Activated gamma-delta T cell treated with anti-CD3 and anti-CD28 coated beads, Interleukin-2, amount 50 U/mL, for 16 hours (primary cell): Measurements from ENCODE around the gene SH2D7.
A peak's percentile ranks its signal among the peaks of the same experiment; 100 is the strongest.

Experiments
- DNase-seq: peaks from one replicate; pipeline ENCODE4 v3.0.0-alpha.2; 2020; ENCODE audit warnings: low read depth

Gene SH2D7

GRCh38 chr15:78092261-78093041 is at the start of gene SH2D7:
SH2D7 (plus strand) TSS chr15:78092561; CDS start chr15:78092585, 24 bp downstream.
- no peak for DNase-seq

- DNase-seq, result no peak
These were observed 47.8 kb upstream of the SH2D7 start for GRCh38 chr15:78044407-78045155.

GRCh38 chr15:78045189-78045588 is 47.2 kb upstream of the SH2D7 start:
- DNase-seq, result no peak

- DNase-seq, result no peak
These were observed 45.5 kb upstream of the SH2D7 start for GRCh38 chr15:78046796-78047341.

- DNase-seq, result no peak
These were observed 44.4 kb upstream of the SH2D7 start for GRCh38 chr15:78047761-78048627.

DNA sequence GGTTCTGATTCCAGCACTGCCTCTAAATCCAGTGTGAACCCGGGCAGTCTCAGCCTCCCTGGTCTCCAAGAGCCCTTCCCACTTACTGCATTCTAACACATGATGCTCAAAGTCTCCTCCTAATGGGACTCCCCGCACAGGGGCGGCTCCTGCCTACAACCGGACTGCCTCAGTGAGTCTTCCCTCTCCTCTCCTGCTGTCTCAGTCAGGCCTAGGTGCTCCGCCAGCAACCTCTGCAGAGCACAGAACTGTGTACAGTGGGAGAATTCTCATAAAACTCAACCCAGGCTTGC is 43.8 kb upstream of the SH2D7 start:
- DNase-seq, result no peak

- peak; percentile 48 for DNase-seq
These were observed 42.5 kb upstream of the SH2D7 start for GRCh38 chr15:78049691-78050440.

DNA sequence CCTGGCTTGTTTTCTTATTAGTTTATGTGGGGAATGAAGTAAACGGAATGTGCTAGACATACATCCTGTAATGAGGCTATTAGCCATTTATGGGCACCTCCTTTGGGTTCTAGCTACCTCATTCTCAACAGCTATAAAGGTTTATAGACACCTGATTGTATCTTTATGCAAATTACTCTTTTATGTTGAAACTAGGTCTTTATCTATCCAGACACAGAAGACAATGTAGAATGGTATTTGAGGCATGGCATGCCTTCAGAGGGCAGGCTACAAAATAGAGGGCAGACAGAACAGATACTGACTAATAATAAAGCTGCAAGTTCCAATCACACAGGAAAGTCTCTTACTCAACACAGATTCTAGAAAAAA is 41.9 kb upstream of the SH2D7 start:
- DNase-seq, result no peak

- DNase-seq, result no peak
These were observed 41.5 kb upstream of the SH2D7 start for GRCh38 chr15:78050826-78051225.

- no peak for DNase-seq
These were observed 40.8 kb upstream of the SH2D7 start for GRCh38 chr15:78051596-78051995.

DNA sequence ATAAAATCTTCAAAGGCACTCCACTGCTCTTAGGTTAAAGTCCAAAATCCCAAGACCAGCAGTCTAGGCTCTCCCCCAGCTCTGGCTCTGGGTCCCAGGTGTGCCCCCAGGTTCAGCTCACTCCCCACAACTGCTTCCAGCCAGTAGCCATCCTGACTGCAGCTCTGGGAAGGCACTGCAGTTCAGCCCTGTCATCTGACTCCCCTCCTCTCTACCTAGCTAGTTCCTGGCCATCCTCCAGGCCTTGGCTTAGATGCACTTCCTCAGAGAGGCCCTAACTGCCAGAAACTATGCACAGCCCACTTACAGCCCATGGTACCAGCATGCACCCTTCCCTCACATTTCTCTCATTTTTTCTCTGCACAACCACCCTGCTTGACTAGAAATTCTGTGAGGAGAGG is 40.4 kb upstream of the SH2D7 start:
- no peak for DNase-seq

DNA sequence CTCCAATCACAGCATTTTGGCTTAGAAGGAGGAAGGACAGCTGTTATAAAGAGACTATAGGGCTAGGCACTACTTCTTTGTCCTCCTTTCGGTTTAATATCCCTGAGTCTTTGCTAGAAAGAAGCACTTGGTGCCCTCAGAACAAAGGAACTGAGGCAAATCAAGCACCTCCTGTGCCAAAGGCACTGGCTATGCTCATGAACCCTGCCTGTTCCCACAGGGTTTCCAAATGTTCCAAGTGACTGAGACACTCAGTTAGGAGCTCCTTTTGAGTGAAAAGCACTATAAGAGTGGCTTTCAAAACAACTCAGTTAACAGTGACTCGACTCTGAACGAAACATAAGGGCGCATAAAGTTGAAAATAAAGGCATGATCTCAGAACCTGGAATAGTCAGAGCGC is 39.8 kb upstream of the SH2D7 start:
- no peak for DNase-seq

DNA sequence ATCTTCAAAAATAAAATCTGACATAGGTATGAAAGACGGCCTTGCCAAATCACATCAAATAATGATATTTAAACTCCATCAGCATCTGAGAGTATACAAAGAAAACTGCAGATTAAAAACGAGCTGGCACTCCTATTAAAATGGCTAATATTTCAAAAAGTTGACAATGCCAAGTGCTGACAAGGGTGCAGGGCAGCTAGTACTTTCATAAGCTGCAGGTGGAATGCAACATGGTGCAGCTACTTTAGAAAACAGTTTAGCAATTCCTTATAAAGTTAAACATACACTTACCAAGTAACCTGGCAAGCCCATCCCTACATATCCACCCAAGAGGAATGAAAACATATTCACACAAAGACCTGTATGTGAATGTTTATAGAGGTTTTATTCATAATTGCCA is 37.8 kb upstream of the SH2D7 start:
- DNase-seq, result no peak

DNA sequence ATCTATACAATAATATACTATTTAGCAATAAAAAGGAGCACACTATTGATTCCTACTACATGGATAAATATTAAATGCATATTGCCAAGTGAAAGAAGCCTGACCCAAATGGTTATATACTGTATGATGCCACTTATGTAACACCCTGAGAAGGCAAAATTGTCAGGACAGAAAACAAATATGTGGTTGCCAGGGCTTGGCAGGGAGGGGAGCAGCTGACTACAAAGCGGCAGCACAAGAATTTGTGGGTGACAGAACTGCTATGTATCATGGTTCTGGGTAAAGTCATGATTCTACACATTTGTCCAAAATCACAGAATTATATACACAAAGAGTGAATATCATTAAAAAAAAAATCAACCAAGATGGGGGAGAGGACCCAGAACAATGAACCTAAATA is 37.4 kb upstream of the SH2D7 start:
- DNase-seq, result no peak

DNA sequence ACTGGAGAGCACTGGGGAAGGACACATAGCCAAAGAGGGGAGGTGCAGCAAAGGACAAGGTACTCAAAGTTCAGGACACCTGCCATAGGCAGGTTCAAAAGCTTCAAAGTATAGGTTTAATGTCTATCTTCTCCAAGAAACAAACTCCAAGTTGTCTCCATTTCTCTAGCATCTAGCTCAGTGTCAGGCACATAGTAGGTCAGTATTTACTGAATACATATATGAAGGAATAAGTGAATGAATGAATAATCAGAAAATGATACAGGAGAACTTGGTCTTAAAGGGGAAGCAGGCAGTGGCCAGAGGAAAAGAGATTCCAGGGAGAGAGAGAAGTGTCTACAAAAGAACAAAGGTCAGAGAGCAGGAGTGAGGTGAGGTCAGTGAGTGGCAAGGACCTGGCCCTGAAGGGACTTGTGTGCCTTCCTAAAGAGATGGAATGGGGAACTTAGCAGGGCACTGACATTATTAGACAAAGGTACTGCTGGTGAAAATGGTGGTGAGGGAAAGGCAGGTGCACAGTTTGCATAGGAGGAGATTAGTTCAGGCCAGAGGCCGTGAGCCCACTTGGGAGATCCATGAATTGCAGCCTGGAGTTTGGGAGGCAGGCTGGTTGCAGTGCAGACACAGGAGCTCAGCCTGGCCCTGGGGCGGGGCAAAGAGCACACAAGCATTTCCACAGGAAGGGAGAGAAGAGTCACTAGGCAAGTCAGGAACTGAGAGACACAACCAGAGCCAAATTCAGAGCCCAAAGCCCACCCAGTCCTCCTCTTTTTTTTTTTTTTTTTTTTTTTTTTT is 36.2 kb upstream of the SH2D7 start:
- DNase-seq, result no peak

DNA sequence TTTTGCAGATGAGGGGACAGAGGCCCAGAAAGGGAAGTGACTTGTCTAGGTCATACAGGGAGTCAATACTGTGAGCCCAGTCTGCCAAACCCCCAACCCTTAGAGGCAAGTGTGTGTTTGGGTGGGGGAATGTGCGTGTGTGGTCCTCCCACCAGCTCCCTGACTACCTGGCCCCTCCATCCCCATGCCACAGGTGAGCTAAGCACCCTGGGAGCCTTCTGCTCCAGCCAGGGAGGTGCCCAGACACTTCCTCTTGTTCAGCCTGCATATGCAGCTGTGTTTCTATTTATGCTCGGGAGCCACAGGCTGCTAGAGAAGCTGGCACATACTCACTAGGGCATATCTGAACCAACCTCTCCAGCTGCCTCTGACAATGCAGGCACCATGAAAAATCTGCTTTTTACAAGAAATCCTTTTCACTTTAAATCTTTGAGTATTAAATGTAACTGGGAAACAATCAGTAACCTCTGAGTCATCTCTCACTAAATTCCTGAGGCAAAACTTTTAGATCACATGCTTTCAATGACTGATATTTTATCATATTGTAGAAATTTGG is 35.6 kb upstream of the SH2D7 start:
- no peak for DNase-seq

GRCh38 chr15:78057803-78058202 is 34.6 kb upstream of the SH2D7 start:
- no peak for DNase-seq

- no peak for DNase-seq
These were observed 33.9 kb upstream of the SH2D7 start for GRCh38 chr15:78058401-78058935.

GRCh38 chr15:78059110-78059839 is 33.1 kb upstream of the SH2D7 start:
- DNase-seq, result no peak

- DNase-seq, result no peak
These were observed 32.1 kb upstream of the SH2D7 start for GRCh38 chr15:78060232-78060631.
